IMR-90 (cell line): ENCODE measurements around the gene TMX2. TPM values are rescaled to one million over a fixed set of nuclear protein-coding genes. Genes with fewer than 3 reads are reported as not detected.

Source experiments
- ATAC-seq: fragments of 200-7000 bp; cut with Tn5 transposase; 2 replicates; pipeline ENCODE4 v1.9.1; 2020; ENCODE audit warnings: low read depth, mild to moderate bottlenecking, moderate library complexity
- BruUV-seq: library from RNA; stranded (reverse); fragments of 400-500 nt; replicated peaks from 2 replicates; lab custom pipeline; 2021; lab: Mats Ljungman, UMichigan
- CTCF ChIA-PET: fragments of 300-600 bp; formaldehyde crosslinking; extraction: SDS; loops from one replicate; lab custom pipeline; 2021; ENCODE audit warnings: antibody characterized with exemption; lab: Yijun Ruan, JAX
- POLR2A ChIA-PET: fragments of 300-600 bp; sonication (Branson Sonifier 250); formaldehyde crosslinking; loops from one replicate; lab custom pipeline; 2022; ENCODE audit warnings: antibody characterized with exemption; ENCODE audit not compliant: unreplicated experiment; lab: Charles Lee
- DNase-seq: peaks from one replicate; pipeline ENCODE4 v3.0.0; 2013
- H2AFZ ChIP-seq: replicated peaks from 2 replicates; pipeline ENCODE3; 2013; ENCODE audit warnings: low read length, mild to moderate bottlenecking; ENCODE audit not compliant: poor library complexity
- H2AK5ac ChIP-seq: 2 replicates; pipeline ENCODE4 v1.6.1; 2013; ENCODE audit warnings: low read depth, low read length, inconsistent platforms
- H2AK9ac ChIP-seq: replicated peaks from 2 replicates; pipeline ENCODE3; 2013; ENCODE audit warnings: mild to moderate bottlenecking, low read depth, low read length, moderate library complexity; ENCODE audit not compliant: poor library complexity
- H2BK120ac ChIP-seq: 2 replicates; pipeline ENCODE4 v1.6.1; 2013; ENCODE audit warnings: low read depth, low read length, inconsistent platforms
- H2BK15ac ChIP-seq: 3 replicates; pipeline ENCODE4 v1.6.1; 2013; ENCODE audit warnings: low read depth, low read length, inconsistent platforms
- H2BK20ac ChIP-seq: 2 replicates; pipeline ENCODE4 v1.6.1; 2013; ENCODE audit warnings: low read depth, mild to moderate bottlenecking, inconsistent platforms, low read length, moderate library complexity
- H2BK5ac ChIP-seq: 2 replicates; pipeline ENCODE4 v1.6.1; 2013; ENCODE audit warnings: mild to moderate bottlenecking, low read depth, low read length, inconsistent platforms; ENCODE audit not compliant: poor library complexity, severe bottlenecking
- H3K14ac ChIP-seq: replicated peaks from 2 replicates; pipeline ENCODE4 v1.6.1; 2013; ENCODE audit warnings: low read depth, low read length, inconsistent platforms
- H3K18ac ChIP-seq: 2 replicates; pipeline ENCODE4 v1.6.1; 2013; ENCODE audit warnings: low read depth, low read length, control low read depth
- H3K23ac ChIP-seq: 2 replicates; pipeline ENCODE4 v1.6.1; 2013; ENCODE audit warnings: low read depth, low read length, inconsistent platforms
- H3K27ac ChIP-seq: 2 replicates; pipeline ENCODE4 v1.5.1; 2013; ENCODE audit warnings: mild to moderate bottlenecking, control low read depth, low read length; ENCODE audit not compliant: insufficient read depth
- H3K27me3 ChIP-seq: 2 replicates; pipeline ENCODE4 v1.6.1; 2013; ENCODE audit warnings: low read length; ENCODE audit not compliant: control insufficient read depth, insufficient read depth
- H3K36me3 ChIP-seq: 2 replicates; pipeline ENCODE4 v1.6.1; 2013; ENCODE audit warnings: low read length, mixed read lengths; ENCODE audit not compliant: control insufficient read depth, insufficient read depth
- H3K4ac ChIP-seq: 2 replicates; pipeline ENCODE4 v1.6.1; 2013; ENCODE audit warnings: low read depth, low read length, inconsistent platforms
- H3K4me1 ChIP-seq: 2 replicates; pipeline ENCODE4 v1.6.1; 2013; ENCODE audit warnings: low read length, mixed read lengths; ENCODE audit not compliant: control insufficient read depth, insufficient read depth
- H3K4me2 ChIP-seq: 2 replicates; pipeline ENCODE4 v1.6.1; 2013; ENCODE audit warnings: low read depth, mild to moderate bottlenecking, control low read depth, low read length, moderate library complexity
- H3K4me3 ChIP-seq: 2 replicates; pipeline ENCODE4 v1.5.1; 2013; ENCODE audit warnings: low read depth, mild to moderate bottlenecking, control low read depth, low read length, moderate library complexity; ENCODE audit not compliant: insufficient read depth
- H3K56ac ChIP-seq: 2 replicates; pipeline ENCODE4 v1.6.1; 2013; ENCODE audit warnings: low read length, inconsistent platforms; ENCODE audit not compliant: insufficient read depth; ENCODE audit errors: extremely low read depth
- H3K79me1 ChIP-seq, 2 experiments: 2 replicates each; pipeline ENCODE4 v1.6.1; 2013; ENCODE audit warnings: low read length in 2 of 2, inconsistent platforms in 1 of 2, low read depth in 1 of 2
- H3K9ac ChIP-seq: 2 replicates; pipeline ENCODE4 v1.6.1; 2013; ENCODE audit warnings: low read depth, low read length, control low read depth
- H3K9me1 ChIP-seq: 2 replicates; pipeline ENCODE4 v1.6.1; 2013; ENCODE audit warnings: low read length, inconsistent platforms; ENCODE audit not compliant: insufficient read depth
- H3K9me3 ChIP-seq: 2 replicates; pipeline ENCODE4 v1.6.1; 2013; ENCODE audit warnings: low read length; ENCODE audit not compliant: control insufficient read depth, insufficient read depth
- H4K20me1 ChIP-seq: 2 replicates; pipeline ENCODE4 v1.6.1; 2013; ENCODE audit warnings: low read length, inconsistent platforms; ENCODE audit not compliant: insufficient read depth
- H4K5ac ChIP-seq: 2 replicates; pipeline ENCODE4 v1.6.1; 2013; ENCODE audit warnings: mild to moderate bottlenecking, low read depth, low read length, control low read depth
- H4K8ac ChIP-seq, 2 experiments: 2 replicates each; pipeline ENCODE4 v1.6.1; 2013; ENCODE audit warnings: low read depth in 2 of 2, low read length in 2 of 2, control low read depth in 1 of 2, inconsistent platforms in 1 of 2
- H4K91ac ChIP-seq: 2 replicates; pipeline ENCODE4 v1.6.1; 2013; ENCODE audit warnings: low read depth, low read length, inconsistent platforms; ENCODE audit not compliant: insufficient read depth
- CEBPB ChIP-seq: IDR thresholded peaks from 2 replicates; pipeline ENCODE4 v1.6.1; 2012; ENCODE audit warnings: low read depth, low read length, improper control_type of control experiment
- CTCF ChIP-seq: conservative IDR thresholded peaks from 2 replicates; pipeline ENCODE4 v1.5.1; 2012; ENCODE audit warnings: mild to moderate bottlenecking, low read depth, low read length, improper control_type of control experiment
- MAFK ChIP-seq: IDR thresholded peaks from 2 replicates; pipeline ENCODE4 v1.6.1; 2012; ENCODE audit warnings: low read depth, low read length, improper control_type of control experiment
- MAZ ChIP-seq: IDR thresholded peaks from 2 replicates; pipeline ENCODE4 v1.6.1; 2012; ENCODE audit warnings: low read depth, mild to moderate bottlenecking, low read length, improper control_type of control experiment, moderate library complexity, borderline replicate concordance
- MXI1 ChIP-seq: IDR thresholded peaks from 2 replicates; pipeline ENCODE4 v1.6.1; 2012; ENCODE audit warnings: low read depth, mild to moderate bottlenecking, low read length, moderate library complexity, borderline replicate concordance
- NFE2L2 ChIP-seq: fragments of 150-350 bp; IDR thresholded peaks from 2 replicates; pipeline ENCODE4 v1.6.1; 2016; ENCODE audit warnings: low read depth, mild to moderate bottlenecking, low read length
- RCOR1 ChIP-seq: IDR thresholded peaks from 2 replicates; pipeline ENCODE4 v1.6.1; 2012; ENCODE audit warnings: mild to moderate bottlenecking, low read length, improper control_type of control experiment; ENCODE audit not compliant: insufficient replicate concordance
- WGBS, 2 experiments: methylation state at CpG; one replicate each; pipeline versions ENCODE4 v1.1.5 to v1.1.7; 2013; ENCODE audit warnings: missing lambda C conversion rate in 2 of 2; ENCODE audit not compliant: insufficient read length in 1 of 2; ENCODE audit errors: extremely low coverage in 2 of 2; 5-methylcytosine and 5-hydroxymethylcytosine counted together
- dilution Hi-C: fragments of 300-500 bp; cut with HindIII; formaldehyde crosslinking; loops from one replicate; pipeline ENCODE4 v1.14.3; 2018; ENCODE audit warnings: low sequenced_read_pairs; ENCODE audit not compliant: unreplicated experiment
- in situ Hi-C: fragments of 300-500 bp; cut with MboI; formaldehyde crosslinking; loops from 3 replicates; pipeline ENCODE4 v1.14.3; 2019; ENCODE audit warnings: low sequenced_read_pairs, inconsistent platforms, mixed read lengths
- intact Hi-C: fragments of 100-400 bp; cut with micrococcal nuclease; formaldehyde crosslinking; loops from 2 replicates; pipeline ENCODE4 v1.10.0; 2022
- polyA plus RNA-seq, 3 experiments: library from polyadenylated mRNA; depleted of rRNA; stranded (reverse); fragments of >200 nt; gene quantifications; 2 replicates each; pipeline ENCODE4 v1.2.3, GENCODE V29; 2012; ENCODE audit warnings: low replicate concordance in 1 of 3
- total RNA-seq: library from RNA; depleted of rRNA; stranded (reverse); fragments of >200 nt; gene quantifications from 2 replicates; pipeline ENCODE4 v1.2.3, GENCODE V29; 2012

The TMX2 gene
- total and polyA plus RNA-seq, 2 of the 4 experiments (the other 2 are of a cell fraction): 60.3 to 103 TPM

- no peak overlapping the region for H2AK5ac ChIP-seq
- peak overlapping the region; percentile 39; the same call in 1 of the 2 replicates for H3K23ac ChIP-seq
- no peak overlapping the region for H2AK9ac ChIP-seq
- CTCF ChIA-PET: no interaction called here
- H3K79me1 ChIP-seq: peaks cover 14 to 78% of the 10 kb centered on the region in 2 experiments; a peak in 2 of 4 replicates
- DNase-seq (no peak), ATAC-seq (no peak)
- no TSS peak for BruUV-seq
- peaks cover 13% of the 10 kb centered on the region for H3K4me1 ChIP-seq
- no peak overlapping the region for H2BK120ac ChIP-seq
- no peak overlapping the region for H3K4ac ChIP-seq
- dilution Hi-C loops (no loop called here), in situ Hi-C loops (no loop called here), intact Hi-C loops (no loop called here)
- H2BK20ac ChIP-seq: no peak overlapping the region
- no peak overlapping the region for H2BK5ac ChIP-seq
- no peak overlapping the region for H4K91ac ChIP-seq
- TF ChIP-seq CEBPB (no peak), CTCF (no peak), MAFK (no peak), MXI1 (no peak), RCOR1 (no peak), MAZ (no peak), NFE2L2 (no peak)
- H3K14ac ChIP-seq: no peak overlapping the region
- no CpG with 5 or more reads among the region's 4 CpGs for WGBS, 2 experiments
- H3K9me3 ChIP-seq: no peaks in the 10 kb centered on the region
- no peak overlapping the region; the same call in 1 of the 2 replicates for H3K4me2 ChIP-seq
- H3K9ac ChIP-seq: no peak overlapping the region
- H4K20me1 ChIP-seq: peaks cover 90% of the 10 kb centered on the region
- H4K5ac ChIP-seq: no peak overlapping the region
- no peaks in the 10 kb centered on the region for H3K27me3 ChIP-seq
- no peak overlapping the region for H2AFZ ChIP-seq
- H3K9me1 ChIP-seq: peaks cover 15% of the 10 kb centered on the region
- no peak overlapping the region for H3K27ac ChIP-seq
- peaks cover 14% of the 10 kb centered on the region for H3K36me3 ChIP-seq
- H2BK15ac ChIP-seq: no peak overlapping the region
- no peak overlapping the region for H3K4me3 ChIP-seq
- no peak overlapping the region for H3K56ac ChIP-seq
- H4K8ac ChIP-seq: no peak overlapping the region
- POLR2A ChIA-PET: no interaction called here
- no peak overlapping the region for H3K18ac ChIP-seq
Measured at GRCh38 chr11:57787006-57787604, 74.7 kb downstream of the TMX2 start.
